Stimulated activated CD4-positive, alpha-beta T cell treated with anti-CD3 and anti-CD28 coated beads, Interleukin-1b, Interleukin-23, amount 100 ng/mL, for 24 hours (primary cell): ENCODE data around the gene TBC1D22A.

Experiments
- DNase-seq, 4 experiments: peaks; one replicate each; pipeline ENCODE4 v3.0.0-alpha.2; 2020; ENCODE audit warnings: low read depth in 4 of 4, low spot score in 1 of 4

The TBC1D22A gene

DNA sequence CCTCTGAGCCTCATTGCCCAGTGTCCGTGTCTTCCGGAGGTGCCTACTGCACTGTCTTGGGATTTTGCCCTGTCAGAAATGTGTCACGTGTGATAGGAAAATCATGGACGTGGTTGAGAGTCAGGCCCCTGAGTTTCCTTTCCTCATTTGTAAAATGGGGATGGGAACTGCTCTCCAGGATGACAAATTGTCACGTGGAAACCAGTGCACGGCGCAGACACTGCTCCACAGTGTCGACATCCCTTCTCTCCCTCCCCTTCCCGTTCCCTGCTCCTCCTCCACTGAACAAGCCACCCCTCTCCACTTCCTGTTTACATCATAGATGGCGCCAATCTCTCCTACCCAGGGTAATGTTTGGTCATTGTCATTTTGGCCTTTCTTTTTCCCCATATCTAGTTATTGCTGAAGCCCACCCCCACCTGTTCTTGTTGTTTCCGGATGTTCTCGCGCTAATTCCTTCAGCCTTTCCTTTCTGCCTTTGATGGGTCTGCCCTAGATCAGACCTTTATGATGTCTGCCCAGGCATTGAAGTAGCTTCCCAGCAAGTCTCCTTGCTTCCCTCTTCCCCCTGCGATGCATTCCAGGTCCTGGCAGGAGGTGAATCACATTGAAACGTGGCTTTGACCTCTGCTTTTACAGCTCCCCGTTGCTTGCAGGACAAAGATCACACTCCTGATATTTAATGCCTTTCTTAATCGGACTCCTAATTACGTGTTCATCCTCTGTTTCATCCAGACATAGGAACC, 91.8 kb downstream of the TBC1D22A start:
- DNase-seq: no peak

GRCh38 chr22:46855681-46856080, 93.2 kb downstream of the TBC1D22A start:
- DNase-seq: no peak

DNA sequence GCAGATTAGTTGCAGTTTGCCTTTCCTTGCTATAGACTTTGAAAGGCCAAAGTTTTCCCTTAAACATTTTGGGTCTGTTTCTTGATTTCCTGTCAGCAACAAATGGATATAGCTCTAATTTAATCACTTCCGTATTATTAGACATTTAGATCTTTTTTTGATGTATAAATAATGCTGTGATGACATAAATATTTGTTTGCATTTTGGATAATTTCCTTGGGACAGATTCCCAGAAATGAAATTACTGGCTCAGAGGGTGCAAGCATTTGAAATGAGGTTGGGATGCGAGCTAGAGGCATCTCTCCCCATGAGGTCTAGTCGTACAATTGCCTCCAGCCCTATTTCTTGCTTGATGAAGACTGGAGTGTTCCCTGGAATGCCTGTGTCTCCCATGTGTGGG, 94.2 kb downstream of the TBC1D22A start:
- no peak for DNase-seq

GRCh38 chr22:46857142-46857884, 94.9 kb downstream of the TBC1D22A start:
- no peak for DNase-seq

- DNase-seq: no peak
Measured at GRCh38 chr22:46857885-46858143, 95.4 kb downstream of the TBC1D22A start.

- DNase-seq: no peak
Measured at GRCh38 chr22:46858181-46858771, 95.8 kb downstream of the TBC1D22A start.

DNA sequence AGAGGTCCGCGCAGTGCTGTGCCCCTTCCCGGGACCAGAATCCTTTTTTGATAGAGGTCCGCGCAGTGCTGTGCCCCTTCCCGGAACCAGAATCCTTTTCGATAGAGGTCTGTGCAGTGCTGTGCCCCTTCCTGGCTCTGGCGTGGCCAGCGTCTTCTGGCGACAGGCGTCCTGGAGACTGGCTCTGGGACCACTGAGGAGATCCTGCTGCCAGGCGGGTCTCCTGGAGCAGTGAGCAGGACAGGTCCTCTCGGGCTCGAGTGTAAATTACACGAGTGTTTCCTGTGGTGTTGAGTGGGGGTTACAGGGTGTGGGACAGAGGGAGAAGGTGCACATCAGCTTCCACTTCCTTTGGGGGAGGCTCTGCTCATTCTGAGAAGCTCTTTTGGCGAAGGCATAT, 98.1 kb downstream of the TBC1D22A start:
- DNase-seq: no peak

DNA sequence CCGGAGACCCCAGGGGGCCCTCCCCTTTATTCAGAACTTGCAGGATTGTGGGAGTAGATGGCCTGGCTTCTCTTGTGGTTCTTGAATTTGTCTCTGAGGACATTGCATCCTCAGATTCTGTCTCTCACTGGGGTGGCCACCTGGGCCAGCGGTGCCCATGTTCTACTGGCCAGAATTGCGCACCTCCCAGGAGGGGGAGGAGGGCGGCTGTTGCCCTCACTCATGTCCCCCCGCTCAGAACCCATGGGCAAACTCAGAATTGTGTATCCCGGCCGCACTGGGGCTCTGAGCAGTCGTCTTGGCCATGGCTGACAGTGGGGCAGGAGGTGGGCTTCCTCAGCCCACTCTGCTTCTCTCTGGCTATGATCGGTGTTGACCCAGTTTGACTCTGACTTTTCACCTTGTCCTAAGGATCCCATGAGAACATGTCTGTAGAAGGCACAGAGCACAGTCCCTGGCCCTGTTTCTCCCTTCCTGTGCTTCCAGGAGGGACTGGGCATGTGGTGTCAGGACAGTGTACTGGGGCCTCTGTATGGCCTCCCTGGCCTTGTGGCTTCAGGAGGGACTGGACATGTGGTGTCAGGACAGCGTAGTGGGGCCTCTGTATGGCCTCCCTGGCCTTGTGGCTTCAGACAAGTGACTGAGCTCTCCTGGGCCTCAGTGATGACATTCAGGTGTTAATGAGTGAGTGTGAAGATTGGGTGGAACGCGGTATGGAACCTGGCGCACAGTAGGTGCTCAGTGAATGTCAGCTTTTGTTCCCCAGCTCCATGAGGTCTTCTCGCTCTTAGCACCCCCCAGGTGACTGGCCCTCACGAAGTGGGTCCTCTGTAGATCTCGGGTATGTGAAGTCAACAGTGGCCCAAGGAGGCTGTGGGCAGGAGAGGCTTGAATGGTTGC, 99.3 kb downstream of the TBC1D22A start:
- no peak for DNase-seq

- no peak for DNase-seq
Measured at GRCh38 chr22:46862418-46863324, 100.2 kb downstream of the TBC1D22A start.

DNA sequence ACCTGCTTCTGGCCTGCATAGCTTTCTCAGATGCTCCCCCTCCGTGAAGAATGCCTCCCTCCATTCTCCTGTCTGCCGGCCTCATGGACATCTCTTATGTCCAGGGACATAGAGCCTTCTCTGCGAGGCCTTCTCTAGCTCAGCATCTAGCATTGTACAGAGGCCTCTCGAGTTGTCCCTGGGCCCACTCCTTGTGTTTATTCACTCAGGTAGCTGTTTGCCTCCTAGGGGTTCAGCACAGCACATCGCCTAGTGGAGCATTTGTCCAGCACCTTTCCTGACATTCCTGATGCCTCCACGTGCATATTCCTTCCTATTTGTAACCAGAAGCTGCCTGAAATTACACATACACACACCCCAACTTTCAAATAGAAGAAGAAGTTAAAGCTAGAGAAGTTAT, 101.3 kb downstream of the TBC1D22A start:
- no peak for DNase-seq

DNA sequence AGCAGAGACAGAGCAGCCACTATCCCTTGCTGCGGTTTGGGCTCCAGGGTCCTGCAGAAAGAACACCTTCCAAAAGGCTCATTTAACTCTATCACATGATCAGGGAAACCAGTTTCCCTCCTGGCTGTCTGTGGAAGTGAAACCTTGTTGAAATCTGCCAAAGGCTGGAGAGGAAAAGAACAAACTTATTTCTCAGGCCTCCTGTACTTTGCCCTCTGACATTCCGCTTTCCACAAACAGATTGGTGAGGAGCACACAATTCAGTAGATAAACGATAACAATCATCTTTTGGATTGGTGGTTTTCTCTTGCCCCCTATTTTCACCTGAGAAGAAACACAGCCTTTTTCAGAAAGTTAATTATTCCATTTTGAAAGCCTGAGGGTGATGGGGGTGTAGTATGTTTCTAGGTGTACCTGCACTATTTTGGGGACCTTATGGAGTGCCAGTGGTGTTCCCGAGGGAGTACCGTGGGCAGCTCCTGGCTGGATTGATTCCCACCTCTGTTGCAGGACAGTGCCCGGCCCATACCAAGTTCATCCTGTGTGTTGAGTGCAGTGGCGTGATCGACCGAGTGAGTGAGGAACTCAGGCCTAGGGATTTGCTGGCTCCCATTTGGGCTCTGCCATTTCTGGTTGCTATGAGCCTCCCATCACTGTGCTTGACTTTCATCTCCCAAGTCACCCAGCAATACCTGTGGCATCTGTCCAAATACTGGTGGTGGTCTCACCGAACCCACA, 102.0 kb downstream of the TBC1D22A start:
- no peak for DNase-seq

- DNase-seq: no peak
Measured at GRCh38 chr22:46865052-46865434, 102.6 kb downstream of the TBC1D22A start.

GRCh38 chr22:46865642-46866041, 103.2 kb downstream of the TBC1D22A start:
- no peak for DNase-seq

DNA sequence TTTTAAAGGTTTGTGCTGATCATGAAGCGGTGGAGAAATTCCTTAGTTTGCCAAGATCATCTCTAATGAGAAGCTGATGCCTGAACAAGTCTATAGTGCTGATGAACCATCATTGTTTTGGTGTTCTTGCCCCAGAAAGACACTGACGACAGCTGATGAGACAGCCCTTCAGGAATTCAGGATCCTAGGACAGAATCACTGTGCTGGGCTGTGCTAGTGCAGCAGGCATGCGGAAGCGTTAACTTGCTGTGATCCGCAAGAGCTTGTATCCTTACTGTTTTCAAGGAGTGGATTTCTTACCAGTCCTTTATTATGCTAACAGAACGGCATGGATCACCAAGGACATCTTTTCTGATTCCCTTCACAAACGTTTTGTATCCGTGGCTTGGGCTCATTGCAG, 104.1 kb downstream of the TBC1D22A start:
- no peak for DNase-seq

DNA sequence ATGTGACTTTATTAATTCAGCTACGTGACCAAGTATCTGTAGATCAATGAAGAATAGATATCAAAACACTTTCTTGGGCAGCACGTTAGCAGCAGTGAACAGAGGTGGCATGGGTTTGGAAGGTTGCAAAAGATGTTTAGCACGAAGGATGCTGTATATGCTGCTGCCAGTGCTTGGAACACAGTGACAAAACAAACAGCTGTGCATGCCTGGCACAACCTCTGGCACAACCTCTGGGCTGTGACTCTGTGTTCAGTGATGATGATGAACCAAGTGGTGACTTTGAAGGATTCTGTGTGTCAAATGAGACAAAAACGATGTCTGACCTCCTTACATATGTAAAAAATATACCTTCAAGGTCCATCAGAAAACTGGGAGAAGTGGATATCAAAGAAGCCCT, 104.7 kb downstream of the TBC1D22A start:
- DNase-seq: no peak

- DNase-seq: no peak
Measured at GRCh38 chr22:46869329-46869728, 106.9 kb downstream of the TBC1D22A start.

- DNase-seq: no peak
Measured at GRCh38 chr22:46869831-46870441, 107.5 kb downstream of the TBC1D22A start.

GRCh38 chr22:46871826-46872225, 109.4 kb downstream of the TBC1D22A start:
- DNase-seq: no peak

DNA sequence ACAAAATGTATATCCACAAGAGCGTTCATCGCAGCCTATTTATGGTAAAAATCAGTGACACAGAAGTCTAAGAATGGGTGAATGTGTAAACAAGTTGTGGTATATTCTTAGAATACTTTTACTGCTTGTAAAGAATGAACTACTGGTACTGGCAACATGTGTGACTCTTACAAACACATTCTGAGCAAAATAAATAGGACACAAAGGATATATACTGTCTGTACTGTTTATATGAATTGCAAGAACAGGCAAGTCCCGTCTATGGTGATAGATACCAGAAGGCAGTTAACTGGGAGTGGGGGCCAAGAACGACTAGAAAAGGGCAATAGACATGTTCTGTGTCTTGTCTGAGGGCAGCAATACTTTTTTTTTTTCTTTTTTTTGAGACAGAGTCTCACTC, 112.6 kb downstream of the TBC1D22A start:
- no peak for DNase-seq
